ENCODE data around the gene RAD54L. TPM values are rescaled to one million over a fixed set of nuclear protein-coding genes. Genes with fewer than 3 reads are reported as not detected.

RAD54L gene
- total RNA-seq, 1 experiment from 2014 or later: 54.7 TPM

DNA sequence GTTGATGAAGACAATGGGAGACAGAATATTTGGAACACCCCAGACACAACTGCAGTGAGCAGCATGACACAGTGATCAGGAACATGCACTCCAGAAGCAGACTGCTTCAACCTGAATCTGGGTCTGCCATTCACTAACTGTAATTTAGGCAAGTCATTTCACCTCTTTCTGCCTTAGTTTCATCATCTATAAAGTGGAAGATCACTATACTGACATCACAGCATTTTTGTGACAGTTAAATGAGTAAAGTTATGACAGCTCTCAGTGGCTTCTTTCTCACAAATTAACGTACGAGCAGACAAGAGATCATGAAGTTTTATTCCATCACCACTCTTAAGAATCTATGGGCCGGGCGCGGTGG is 41.6 kb downstream of the RAD54L start:
- Mint-ChIP-seq H3K4me3 (no peak overlapping the region), H3K9me3 (no peaks in the 10 kb centered on the region), H3K4me1 (no peaks in the 10 kb centered on the region), H3K36me3 (peaks cover 19% of the 10 kb centered on the region), H3K27ac (peak overlapping the region; percentile 12; the same call in 1 of the 2 replicates), H3K27me3 (ENCODE audit: low read depth) (no peaks in the 10 kb centered on the region)
- POLR2A ChIA-PET: interaction anchor here (0.8 kb wide), 1 partner anchor 28 kb away, joined by 3 read pairs; no protein-coding TSS in a partner anchor
- ATAC-seq (no peak), DNase-seq (ENCODE audit: low spot score) (no peak)
- TF ChIP-seq, protein P1, sequence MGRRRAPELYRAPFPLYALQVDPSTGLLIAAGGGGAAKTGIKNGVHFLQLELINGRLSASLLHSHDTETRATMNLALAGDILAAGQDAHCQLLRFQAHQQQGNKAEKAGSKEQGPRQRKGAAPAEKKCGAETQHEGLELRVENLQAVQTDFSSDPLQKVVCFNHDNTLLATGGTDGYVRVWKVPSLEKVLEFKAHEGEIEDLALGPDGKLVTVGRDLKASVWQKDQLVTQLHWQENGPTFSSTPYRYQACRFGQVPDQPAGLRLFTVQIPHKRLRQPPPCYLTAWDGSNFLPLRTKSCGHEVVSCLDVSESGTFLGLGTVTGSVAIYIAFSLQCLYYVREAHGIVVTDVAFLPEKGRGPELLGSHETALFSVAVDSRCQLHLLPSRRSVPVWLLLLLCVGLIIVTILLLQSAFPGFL (CRISPR knock-in tag; IDR thresholded peaks at IDR 0.05; ENCODE audit: borderline replicate concordance): no peak
- TF ChIP-seq RORB (CRISPR knock-in tag; IDR thresholded peaks at IDR 0.05): no peak
- no peak for TF ChIP-seq ATF1 (CRISPR knock-in tag; IDR thresholded peaks at IDR 0.05)
- TF ChIP-seq NR2C2 (CRISPR knock-in tag; IDR thresholded peaks at IDR 0.05): no peak
- TF ChIP-seq, protein P2, sequence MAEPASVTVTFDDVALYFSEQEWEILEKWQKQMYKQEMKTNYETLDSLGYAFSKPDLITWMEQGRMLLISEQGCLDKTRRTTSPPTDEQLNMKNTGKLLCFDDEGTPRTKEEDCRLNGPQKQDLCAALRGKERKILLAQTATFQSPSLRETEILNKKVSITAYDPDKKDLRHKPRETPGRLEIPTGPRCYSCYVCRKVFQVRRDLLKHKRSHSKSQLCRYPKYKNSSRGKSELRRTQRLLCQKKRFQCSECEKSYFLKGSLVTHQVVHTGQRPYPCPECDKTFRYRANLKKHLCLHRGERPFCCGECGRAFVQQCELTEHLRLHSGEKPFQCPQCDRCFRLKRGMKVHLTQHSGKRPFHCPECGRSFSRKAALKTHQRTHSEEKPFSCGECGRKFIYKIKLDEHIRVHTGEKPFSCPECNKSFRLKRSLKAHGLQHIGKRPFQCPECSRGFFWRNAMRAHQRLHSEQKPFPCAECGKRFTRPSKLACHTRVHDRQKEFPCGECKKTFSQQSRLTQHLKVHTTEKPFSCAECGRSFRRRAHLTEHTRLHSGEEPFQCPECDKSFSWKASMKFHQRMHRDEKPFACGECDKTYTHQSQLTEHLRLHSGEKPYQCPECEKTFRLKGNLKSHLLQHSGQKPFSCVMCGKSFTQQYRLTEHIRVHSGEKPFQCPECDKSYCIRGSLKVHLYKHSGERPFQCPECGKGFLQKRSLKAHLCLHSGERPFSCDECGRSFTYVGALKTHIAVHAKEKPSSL (CRISPR knock-in tag; conservative IDR thresholded peaks at IDR 0.05): no peak
- no peak for TF ChIP-seq ESRRA (CRISPR knock-in tag; IDR thresholded peaks at IDR 0.05; ENCODE audit: borderline replicate concordance)
- TF ChIP-seq, protein P3, sequence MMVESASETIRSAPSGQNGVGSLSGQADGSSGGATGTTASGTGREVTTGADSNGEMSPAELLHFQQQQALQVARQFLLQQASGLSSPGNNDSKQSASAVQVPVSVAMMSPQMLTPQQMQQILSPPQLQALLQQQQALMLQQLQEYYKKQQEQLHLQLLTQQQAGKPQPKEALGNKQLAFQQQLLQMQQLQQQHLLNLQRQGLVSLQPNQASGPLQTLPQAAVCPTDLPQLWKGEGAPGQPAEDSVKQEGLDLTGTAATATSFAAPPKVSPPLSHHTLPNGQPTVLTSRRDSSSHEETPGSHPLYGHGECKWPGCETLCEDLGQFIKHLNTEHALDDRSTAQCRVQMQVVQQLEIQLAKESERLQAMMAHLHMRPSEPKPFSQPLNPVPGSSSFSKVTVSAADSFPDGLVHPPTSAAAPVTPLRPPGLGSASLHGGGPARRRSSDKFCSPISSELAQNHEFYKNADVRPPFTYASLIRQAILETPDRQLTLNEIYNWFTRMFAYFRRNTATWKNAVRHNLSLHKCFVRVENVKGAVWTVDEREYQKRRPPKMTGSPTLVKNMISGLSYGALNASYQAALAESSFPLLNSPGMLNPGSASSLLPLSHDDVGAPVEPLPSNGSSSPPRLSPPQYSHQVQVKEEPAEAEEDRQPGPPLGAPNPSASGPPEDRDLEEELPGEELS (CRISPR knock-in tag; IDR thresholded peaks at IDR 0.05): no peak
- no peak for TF ChIP-seq NFE2L1 (CRISPR knock-in tag; IDR thresholded peaks at IDR 0.05)
- TF ChIP-seq ZNF121 (CRISPR knock-in tag; IDR thresholded peaks at IDR 0.05): no peak
- TF ChIP-seq, protein P4, sequence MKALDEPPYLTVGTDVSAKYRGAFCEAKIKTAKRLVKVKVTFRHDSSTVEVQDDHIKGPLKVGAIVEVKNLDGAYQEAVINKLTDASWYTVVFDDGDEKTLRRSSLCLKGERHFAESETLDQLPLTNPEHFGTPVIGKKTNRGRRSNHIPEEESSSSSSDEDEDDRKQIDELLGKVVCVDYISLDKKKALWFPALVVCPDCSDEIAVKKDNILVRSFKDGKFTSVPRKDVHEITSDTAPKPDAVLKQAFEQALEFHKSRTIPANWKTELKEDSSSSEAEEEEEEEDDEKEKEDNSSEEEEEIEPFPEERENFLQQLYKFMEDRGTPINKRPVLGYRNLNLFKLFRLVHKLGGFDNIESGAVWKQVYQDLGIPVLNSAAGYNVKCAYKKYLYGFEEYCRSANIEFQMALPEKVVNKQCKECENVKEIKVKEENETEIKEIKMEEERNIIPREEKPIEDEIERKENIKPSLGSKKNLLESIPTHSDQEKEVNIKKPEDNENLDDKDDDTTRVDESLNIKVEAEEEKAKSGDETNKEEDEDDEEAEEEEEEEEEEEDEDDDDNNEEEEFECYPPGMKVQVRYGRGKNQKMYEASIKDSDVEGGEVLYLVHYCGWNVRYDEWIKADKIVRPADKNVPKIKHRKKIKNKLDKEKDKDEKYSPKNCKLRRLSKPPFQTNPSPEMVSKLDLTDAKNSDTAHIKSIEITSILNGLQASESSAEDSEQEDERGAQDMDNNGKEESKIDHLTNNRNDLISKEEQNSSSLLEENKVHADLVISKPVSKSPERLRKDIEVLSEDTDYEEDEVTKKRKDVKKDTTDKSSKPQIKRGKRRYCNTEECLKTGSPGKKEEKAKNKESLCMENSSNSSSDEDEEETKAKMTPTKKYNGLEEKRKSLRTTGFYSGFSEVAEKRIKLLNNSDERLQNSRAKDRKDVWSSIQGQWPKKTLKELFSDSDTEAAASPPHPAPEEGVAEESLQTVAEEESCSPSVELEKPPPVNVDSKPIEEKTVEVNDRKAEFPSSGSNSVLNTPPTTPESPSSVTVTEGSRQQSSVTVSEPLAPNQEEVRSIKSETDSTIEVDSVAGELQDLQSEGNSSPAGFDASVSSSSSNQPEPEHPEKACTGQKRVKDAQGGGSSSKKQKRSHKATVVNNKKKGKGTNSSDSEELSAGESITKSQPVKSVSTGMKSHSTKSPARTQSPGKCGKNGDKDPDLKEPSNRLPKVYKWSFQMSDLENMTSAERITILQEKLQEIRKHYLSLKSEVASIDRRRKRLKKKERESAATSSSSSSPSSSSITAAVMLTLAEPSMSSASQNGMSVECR (CRISPR knock-in tag; IDR thresholded peaks at IDR 0.05; ENCODE audit: borderline replicate concordance): no peak
- TF ChIP-seq, protein P5, sequence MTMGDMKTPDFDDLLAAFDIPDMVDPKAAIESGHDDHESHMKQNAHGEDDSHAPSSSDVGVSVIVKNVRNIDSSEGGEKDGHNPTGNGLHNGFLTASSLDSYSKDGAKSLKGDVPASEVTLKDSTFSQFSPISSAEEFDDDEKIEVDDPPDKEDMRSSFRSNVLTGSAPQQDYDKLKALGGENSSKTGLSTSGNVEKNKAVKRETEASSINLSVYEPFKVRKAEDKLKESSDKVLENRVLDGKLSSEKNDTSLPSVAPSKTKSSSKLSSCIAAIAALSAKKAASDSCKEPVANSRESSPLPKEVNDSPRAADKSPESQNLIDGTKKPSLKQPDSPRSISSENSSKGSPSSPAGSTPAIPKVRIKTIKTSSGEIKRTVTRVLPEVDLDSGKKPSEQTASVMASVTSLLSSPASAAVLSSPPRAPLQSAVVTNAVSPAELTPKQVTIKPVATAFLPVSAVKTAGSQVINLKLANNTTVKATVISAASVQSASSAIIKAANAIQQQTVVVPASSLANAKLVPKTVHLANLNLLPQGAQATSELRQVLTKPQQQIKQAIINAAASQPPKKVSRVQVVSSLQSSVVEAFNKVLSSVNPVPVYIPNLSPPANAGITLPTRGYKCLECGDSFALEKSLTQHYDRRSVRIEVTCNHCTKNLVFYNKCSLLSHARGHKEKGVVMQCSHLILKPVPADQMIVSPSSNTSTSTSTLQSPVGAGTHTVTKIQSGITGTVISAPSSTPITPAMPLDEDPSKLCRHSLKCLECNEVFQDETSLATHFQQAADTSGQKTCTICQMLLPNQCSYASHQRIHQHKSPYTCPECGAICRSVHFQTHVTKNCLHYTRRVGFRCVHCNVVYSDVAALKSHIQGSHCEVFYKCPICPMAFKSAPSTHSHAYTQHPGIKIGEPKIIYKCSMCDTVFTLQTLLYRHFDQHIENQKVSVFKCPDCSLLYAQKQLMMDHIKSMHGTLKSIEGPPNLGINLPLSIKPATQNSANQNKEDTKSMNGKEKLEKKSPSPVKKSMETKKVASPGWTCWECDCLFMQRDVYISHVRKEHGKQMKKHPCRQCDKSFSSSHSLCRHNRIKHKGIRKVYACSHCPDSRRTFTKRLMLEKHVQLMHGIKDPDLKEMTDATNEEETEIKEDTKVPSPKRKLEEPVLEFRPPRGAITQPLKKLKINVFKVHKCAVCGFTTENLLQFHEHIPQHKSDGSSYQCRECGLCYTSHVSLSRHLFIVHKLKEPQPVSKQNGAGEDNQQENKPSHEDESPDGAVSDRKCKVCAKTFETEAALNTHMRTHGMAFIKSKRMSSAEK (CRISPR knock-in tag; IDR thresholded peaks at IDR 0.05; ENCODE audit: borderline replicate concordance): no peak
- no peak for TF ChIP-seq CREB1 (CRISPR knock-in tag; IDR thresholded peaks at IDR 0.05)
- TF ChIP-seq, protein P6, sequence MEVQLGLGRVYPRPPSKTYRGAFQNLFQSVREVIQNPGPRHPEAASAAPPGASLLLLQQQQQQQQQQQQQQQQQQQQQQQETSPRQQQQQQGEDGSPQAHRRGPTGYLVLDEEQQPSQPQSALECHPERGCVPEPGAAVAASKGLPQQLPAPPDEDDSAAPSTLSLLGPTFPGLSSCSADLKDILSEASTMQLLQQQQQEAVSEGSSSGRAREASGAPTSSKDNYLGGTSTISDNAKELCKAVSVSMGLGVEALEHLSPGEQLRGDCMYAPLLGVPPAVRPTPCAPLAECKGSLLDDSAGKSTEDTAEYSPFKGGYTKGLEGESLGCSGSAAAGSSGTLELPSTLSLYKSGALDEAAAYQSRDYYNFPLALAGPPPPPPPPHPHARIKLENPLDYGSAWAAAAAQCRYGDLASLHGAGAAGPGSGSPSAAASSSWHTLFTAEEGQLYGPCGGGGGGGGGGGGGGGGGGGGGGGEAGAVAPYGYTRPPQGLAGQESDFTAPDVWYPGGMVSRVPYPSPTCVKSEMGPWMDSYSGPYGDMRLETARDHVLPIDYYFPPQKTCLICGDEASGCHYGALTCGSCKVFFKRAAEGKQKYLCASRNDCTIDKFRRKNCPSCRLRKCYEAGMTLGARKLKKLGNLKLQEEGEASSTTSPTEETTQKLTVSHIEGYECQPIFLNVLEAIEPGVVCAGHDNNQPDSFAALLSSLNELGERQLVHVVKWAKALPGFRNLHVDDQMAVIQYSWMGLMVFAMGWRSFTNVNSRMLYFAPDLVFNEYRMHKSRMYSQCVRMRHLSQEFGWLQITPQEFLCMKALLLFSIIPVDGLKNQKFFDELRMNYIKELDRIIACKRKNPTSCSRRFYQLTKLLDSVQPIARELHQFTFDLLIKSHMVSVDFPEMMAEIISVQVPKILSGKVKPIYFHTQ (CRISPR knock-in tag; IDR thresholded peaks at IDR 0.05): no peak
- TF ChIP-seq, protein P7, sequence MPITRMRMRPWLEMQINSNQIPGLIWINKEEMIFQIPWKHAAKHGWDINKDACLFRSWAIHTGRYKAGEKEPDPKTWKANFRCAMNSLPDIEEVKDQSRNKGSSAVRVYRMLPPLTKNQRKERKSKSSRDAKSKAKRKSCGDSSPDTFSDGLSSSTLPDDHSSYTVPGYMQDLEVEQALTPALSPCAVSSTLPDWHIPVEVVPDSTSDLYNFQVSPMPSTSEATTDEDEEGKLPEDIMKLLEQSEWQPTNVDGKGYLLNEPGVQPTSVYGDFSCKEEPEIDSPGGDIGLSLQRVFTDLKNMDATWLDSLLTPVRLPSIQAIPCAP (CRISPR knock-in tag; IDR thresholded peaks at IDR 0.05): no peak
- no peak for TF ChIP-seq ZNF416 (CRISPR knock-in tag; IDR thresholded peaks at IDR 0.05)
- CTCF ChIA-PET: interaction anchor here (0.8 kb wide), 1 partner anchor 85 kb away, joined by 3 read pairs; no protein-coding TSS in a partner anchor
